HepG2 (cell line): ENCODE results near the gene THRB. TPM values are rescaled to one million over a fixed set of nuclear protein-coding genes. Genes with fewer than 3 reads are reported as not detected.

Experiments
- E2F2 ChIP-seq: sonication (generic); formaldehyde crosslinking; IDR thresholded peaks from 2 replicates; pipeline ENCODE4 v1.4.0; 2020; ENCODE audit warnings: missing genetic modification reagents, borderline replicate concordance
- HMGXB3 ChIP-seq: sonication (generic); formaldehyde crosslinking; IDR thresholded peaks from 2 replicates; pipeline ENCODE4 v1.4.0; 2020; ENCODE audit warnings: missing genetic modification reagents, borderline replicate concordance
- HNF1B ChIP-seq: sonication (generic); formaldehyde crosslinking; IDR thresholded peaks from 2 replicates; pipeline ENCODE4 v1.5.1; 2020; ENCODE audit warnings: mild to moderate bottlenecking, moderate library complexity, missing genetic modification reagents
- HOXA3 ChIP-seq: sonication (generic); formaldehyde crosslinking; IDR thresholded peaks from 2 replicates; pipeline ENCODE4 v1.5.0; 2020; ENCODE audit warnings: missing genetic modification reagents
- KMT2B ChIP-seq: IDR thresholded peaks from 2 replicates; pipeline ENCODE4 v1.6.1; 2016; ENCODE audit warnings: missing genetic modification reagents, missing compliant biosample characterization
- MAX ChIP-seq: IDR thresholded peaks from 2 replicates; pipeline ENCODE4 v1.6.1; 2012; ENCODE audit warnings: inconsistent platforms
- SALL1 ChIP-seq: sonication (generic); formaldehyde crosslinking; IDR thresholded peaks from 2 replicates; pipeline ENCODE4 v1.8.0; 2022; ENCODE audit warnings: mild to moderate bottlenecking, missing genetic modification reagents
- STAG1 ChIP-seq: sonication (generic); formaldehyde crosslinking; IDR thresholded peaks from 2 replicates; pipeline ENCODE4 v1.4.0; 2020; ENCODE audit warnings: missing genetic modification reagents
- YEATS4 ChIP-seq: sonication (generic); formaldehyde crosslinking; IDR thresholded peaks from 2 replicates; pipeline ENCODE4 v1.4.0; 2020; ENCODE audit warnings: missing genetic modification reagents, borderline replicate concordance
- ZBTB37 ChIP-seq: sonication (generic); formaldehyde crosslinking; IDR thresholded peaks from 2 replicates; pipeline ENCODE4 v1.4.0; 2020; ENCODE audit warnings: mild to moderate bottlenecking, missing genetic modification reagents
- ZMYM3 ChIP-seq: sonication (generic); formaldehyde crosslinking; IDR thresholded peaks from 2 replicates; pipeline ENCODE4 v1.5.1; 2020; ENCODE audit warnings: mild to moderate bottlenecking, missing genetic modification reagents
- ZNF772 ChIP-seq: sonication (generic); formaldehyde crosslinking; IDR thresholded peaks from 2 replicates; pipeline ENCODE4 v1.5.0; 2020; ENCODE audit warnings: mild to moderate bottlenecking, missing genetic modification reagents
- ZNF777 ChIP-seq: sonication (generic); formaldehyde crosslinking; IDR thresholded peaks from 2 replicates; pipeline ENCODE4 v1.4.0; 2020; ENCODE audit warnings: missing genetic modification reagents
- ZNF800 ChIP-seq: sonication (generic); formaldehyde crosslinking; IDR thresholded peaks from 2 replicates; pipeline ENCODE4 v1.4.0; 2020; ENCODE audit warnings: missing genetic modification reagents
- polyA plus RNA-seq, 8 experiments: library from polyadenylated mRNA; depleted of rRNA in 3 of 8; stranded (reverse) in 7 of 8; unstranded in 1 of 8; fragments of >200 nt; fragmentation: Illumina TruSeq in 4 of 8; extraction: Trizol in 4 of 8; gene quantifications; 2 replicates each; pipeline versions ENCODE4 v1.2.1 to v1.2.3, GENCODE V29; 2011 to 2016; ENCODE audit warnings: low read depth in 4 of 8, missing spikeins in 1 of 8, mixed read lengths in 1 of 8; ENCODE audit not compliant: insufficient read depth in 1 of 8
- total RNA-seq, 5 experiments: library from RNA; depleted of rRNA; stranded (reverse); fragments of >200 nt; fragmentation: Illumina TruSeq; extraction: Trizol; gene quantifications; 2 replicates each; pipeline ENCODE4 v1.2.3, GENCODE V29; 2016; ENCODE audit warnings: low read depth in 1 of 5

THRB gene
- total and polyA plus RNA-seq, 2 of the 13 experiments (the other 11 are each of a cell fraction or from before 2014, with no cell fraction given): 4.7 to 22.7 TPM

- TF ChIP-seq HNF1B (0 out of 2 replicates have a peak, but pooled peaks have one; percentile 26), KMT2B (CRISPR knock-in tag) (0 out of 2 replicates have a peak, but pooled peaks have one; percentile 36), YEATS4 (CRISPR knock-in tag) (peak; percentile 43; the same call in 1 of the 2 replicates), ZNF800 (CRISPR knock-in tag) (0 out of 2 replicates have a peak, but pooled peaks have one; percentile 49), STAG1 (peak; percentile 89), ZNF772 (CRISPR knock-in tag) (0 out of 2 replicates have a peak, but pooled peaks have one; percentile 21), E2F2 (CRISPR knock-in tag) (no peak), ZMYM3 (CRISPR knock-in tag) (0 out of 2 replicates have a peak, but pooled peaks have one; percentile 17), ZBTB37 (CRISPR knock-in tag) (peak; percentile 62; the same call in 1 of the 2 replicates), ZNF777 (CRISPR knock-in tag) (0 out of 2 replicates have a peak, but pooled peaks have one; percentile 23), HOXA3 (CRISPR knock-in tag) (peak; percentile 50; the same call in 1 of the 2 replicates), MAX (peak; percentile 39; the same call in 1 of the 2 replicates), SALL1 (CRISPR knock-in tag) (peak; percentile 78), HMGXB3 (CRISPR knock-in tag) (no peak)
These were observed 2.2 kb upstream of the THRB start (continued) for GRCh38 chr3:24496529-24497482.
